ENCODE data around the gene BGLAP.

The BGLAP gene

DNA sequence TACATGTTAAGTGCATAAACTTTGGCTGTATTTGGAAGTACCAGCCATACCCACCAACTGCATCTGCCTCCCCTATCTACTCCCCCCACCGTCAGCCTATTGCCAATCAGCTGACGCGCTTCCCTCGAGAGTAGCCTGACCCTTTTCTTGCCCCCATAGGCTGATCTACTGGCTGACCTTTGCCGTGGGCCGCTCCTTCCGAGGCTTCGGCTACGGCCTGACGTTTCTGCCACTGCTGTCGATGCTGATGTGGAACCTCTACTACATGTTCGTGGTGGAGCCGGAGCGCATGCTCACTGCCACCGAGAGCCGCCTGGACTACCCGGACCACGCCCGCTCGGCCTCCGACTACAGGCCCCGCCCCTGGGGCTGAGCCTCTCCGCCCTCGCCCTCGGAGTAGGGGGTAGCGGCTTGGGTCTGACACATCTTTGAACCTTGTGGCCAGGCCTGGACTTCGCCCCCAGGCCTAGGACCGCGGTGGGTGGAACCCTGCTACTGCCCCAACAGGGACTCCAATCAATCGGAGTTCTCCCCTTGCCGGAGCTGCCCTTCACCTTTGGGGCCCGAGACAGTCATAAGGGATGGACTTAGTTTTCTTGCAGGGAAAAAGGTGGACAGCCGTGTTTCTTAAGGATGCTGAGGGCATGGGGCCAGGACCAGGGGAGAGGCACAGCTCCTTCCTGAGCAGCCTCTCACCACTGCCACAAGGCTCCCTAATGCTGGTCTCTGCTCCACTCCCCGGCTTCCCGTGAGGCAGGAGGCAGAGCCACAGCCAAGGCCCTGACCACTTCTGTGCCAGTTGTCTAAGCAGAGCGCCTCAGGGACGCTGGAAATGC lies 49.5 kb downstream of the BGLAP start (continued):
- no peak for TF ChIP-seq ZNF18 (tag by site-specific recombination; IDR thresholded peaks at IDR 0.05)
- TF ChIP-seq KLF16 (tag by site-specific recombination; IDR thresholded peaks at IDR 0.05): no peak
- no peak for TF ChIP-seq ZNF16 (tag by site-specific recombination; IDR thresholded peaks at IDR 0.05; ENCODE audit: low read depth)
- TF ChIP-seq GLIS2 (tag by site-specific recombination; IDR thresholded peaks at IDR 0.05): peak; percentile 29; the same call in 1 of the 2 replicates
- TF ChIP-seq ZNF600 (tag by site-specific recombination; IDR thresholded peaks at IDR 0.05): peak; percentile 80
- TF ChIP-seq, protein P1, sequence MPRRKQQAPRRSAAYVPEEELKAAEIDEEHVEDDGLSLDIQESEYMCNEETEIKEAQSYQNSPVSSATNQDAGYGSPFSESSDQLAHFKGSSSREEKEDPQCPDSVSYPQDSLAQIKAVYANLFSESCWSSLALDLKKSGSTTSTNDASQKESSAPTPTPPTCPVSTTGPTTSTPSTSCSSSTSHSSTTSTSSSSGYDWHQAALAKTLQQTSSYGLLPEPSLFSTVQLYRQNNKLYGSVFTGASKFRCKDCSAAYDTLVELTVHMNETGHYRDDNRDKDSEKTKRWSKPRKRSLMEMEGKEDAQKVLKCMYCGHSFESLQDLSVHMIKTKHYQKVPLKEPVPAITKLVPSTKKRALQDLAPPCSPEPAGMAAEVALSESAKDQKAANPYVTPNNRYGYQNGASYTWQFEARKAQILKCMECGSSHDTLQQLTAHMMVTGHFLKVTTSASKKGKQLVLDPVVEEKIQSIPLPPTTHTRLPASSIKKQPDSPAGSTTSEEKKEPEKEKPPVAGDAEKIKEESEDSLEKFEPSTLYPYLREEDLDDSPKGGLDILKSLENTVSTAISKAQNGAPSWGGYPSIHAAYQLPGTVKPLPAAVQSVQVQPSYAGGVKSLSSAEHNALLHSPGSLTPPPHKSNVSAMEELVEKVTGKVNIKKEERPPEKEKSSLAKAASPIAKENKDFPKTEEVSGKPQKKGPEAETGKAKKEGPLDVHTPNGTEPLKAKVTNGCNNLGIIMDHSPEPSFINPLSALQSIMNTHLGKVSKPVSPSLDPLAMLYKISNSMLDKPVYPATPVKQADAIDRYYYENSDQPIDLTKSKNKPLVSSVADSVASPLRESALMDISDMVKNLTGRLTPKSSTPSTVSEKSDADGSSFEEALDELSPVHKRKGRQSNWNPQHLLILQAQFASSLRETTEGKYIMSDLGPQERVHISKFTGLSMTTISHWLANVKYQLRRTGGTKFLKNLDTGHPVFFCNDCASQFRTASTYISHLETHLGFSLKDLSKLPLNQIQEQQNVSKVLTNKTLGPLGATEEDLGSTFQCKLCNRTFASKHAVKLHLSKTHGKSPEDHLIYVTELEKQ (tag by site-specific recombination; IDR thresholded peaks at IDR 0.05; ENCODE audit: borderline replicate concordance): no peak
- peak; percentile 48 for TF ChIP-seq ZNF335 (tag by site-specific recombination; conservative IDR thresholded peaks at IDR 0.05)
- TF ChIP-seq ZNF623 (tag by site-specific recombination; IDR thresholded peaks at IDR 0.05): no peak
- TF ChIP-seq ZNF169 (tag by site-specific recombination; IDR thresholded peaks at IDR 0.05): no peak
- no peak for TF ChIP-seq ZNF449 (tag by site-specific recombination; IDR thresholded peaks at IDR 0.05)
- no peak for TF ChIP-seq ZNF654 (tag by site-specific recombination; IDR thresholded peaks at IDR 0.05; ENCODE audit: low read depth)
- TF ChIP-seq, protein P2, sequence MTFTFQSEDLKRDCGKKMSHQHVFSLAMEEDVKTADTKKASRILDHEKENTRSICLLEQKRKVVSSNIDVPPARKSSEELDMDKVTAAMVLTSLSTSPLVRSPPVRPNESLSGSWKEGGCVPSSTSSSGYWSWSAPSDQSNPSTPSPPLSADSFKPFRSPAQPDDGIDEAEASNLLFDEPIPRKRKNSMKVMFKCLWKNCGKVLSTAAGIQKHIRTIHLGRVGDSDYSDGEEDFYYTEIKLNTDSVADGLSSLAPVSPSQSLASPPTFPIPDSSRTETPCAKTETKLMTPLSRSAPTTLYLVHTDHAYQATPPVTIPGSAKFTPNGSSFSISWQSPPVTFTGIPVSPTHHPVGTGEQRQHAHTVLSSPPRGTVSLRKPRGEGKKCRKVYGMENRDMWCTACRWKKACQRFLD (tag by site-specific recombination; IDR thresholded peaks at IDR 0.05): no peak
- no peak for TF ChIP-seq ZNF311 (tag by site-specific recombination; IDR thresholded peaks at IDR 0.05; ENCODE audit: borderline replicate concordance)
- TF ChIP-seq, protein P3, sequence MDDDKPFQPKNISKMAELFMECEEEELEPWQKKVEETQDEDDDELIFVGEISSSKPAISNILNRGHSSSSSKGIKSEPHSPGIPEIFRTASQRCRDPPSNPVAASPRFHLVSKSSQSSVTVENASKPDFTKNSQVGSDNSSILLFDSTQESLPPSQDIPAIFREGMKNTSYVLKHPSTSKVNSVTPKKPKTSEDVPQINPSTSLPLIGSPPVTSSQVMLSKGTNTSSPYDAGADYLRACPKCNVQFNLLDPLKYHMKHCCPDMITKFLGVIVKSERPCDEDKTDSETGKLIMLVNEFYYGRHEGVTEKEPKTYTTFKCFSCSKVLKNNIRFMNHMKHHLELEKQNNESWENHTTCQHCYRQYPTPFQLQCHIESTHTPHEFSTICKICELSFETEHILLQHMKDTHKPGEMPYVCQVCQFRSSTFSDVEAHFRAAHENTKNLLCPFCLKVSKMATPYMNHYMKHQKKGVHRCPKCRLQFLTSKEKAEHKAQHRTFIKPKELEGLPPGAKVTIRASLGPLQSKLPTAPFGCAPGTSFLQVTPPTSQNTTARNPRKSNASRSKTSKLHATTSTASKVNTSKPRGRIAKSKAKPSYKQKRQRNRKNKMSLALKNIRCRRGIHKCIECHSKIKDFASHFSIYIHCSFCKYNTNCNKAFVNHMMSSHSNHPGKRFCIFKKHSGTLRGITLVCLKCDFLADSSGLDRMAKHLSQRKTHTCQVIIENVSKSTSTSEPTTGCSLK (tag by site-specific recombination; IDR thresholded peaks at IDR 0.05): no peak
- no peak for TF ChIP-seq ZNF585B (tag by site-specific recombination; IDR thresholded peaks at IDR 0.05)
- TF ChIP-seq FEZF1 (tag by site-specific recombination; IDR thresholded peaks at IDR 0.05): no peak
- TF ChIP-seq ZNF830 (tag by site-specific recombination; IDR thresholded peaks at IDR 0.05; ENCODE audit: low read depth): no peak
- no peak for TF ChIP-seq ZBTB48 (tag by site-specific recombination; IDR thresholded peaks at IDR 0.05)
- TF ChIP-seq, protein P4, sequence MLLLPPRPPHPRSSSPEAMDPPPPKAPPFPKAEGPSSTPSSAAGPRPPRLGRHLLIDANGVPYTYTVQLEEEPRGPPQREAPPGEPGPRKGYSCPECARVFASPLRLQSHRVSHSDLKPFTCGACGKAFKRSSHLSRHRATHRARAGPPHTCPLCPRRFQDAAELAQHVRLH (tag by site-specific recombination; IDR thresholded peaks at IDR 0.05): no peak
- TF ChIP-seq SP2 (tag by site-specific recombination; IDR thresholded peaks at IDR 0.05): peak; percentile 63
- TF ChIP-seq ZSCAN30 (tag by site-specific recombination; IDR thresholded peaks at IDR 0.05): no peak
- TF ChIP-seq REPIN1 (tag by site-specific recombination; IDR thresholded peaks at IDR 0.05; ENCODE audit: low read depth): no peak
- TF ChIP-seq ZNF624 (tag by site-specific recombination; IDR thresholded peaks at IDR 0.05): no peak
- 0 out of 2 replicates have a peak, but pooled peaks have one; percentile 17 for TF ChIP-seq ZFHX2 (tag by site-specific recombination; conservative IDR thresholded peaks at IDR 0.05)
- 0 out of 2 replicates have a peak, but pooled peaks have one; percentile 54 for TF ChIP-seq TRIM28 (IDR thresholded peaks at IDR 0.05; ENCODE audit: borderline replicate concordance, low read length)
- TF ChIP-seq ZNF350 (tag by site-specific recombination; IDR thresholded peaks at IDR 0.05): no peak
- peak; percentile 14; the same call in 1 of the 2 replicates for TF ChIP-seq KLF8 (tag by site-specific recombination; IDR thresholded peaks at IDR 0.05)
- peak; percentile 37; the same call in 1 of the 2 replicates for TF ChIP-seq SP3 (tag by site-specific recombination; IDR thresholded peaks at IDR 0.05)
- no peak for TF ChIP-seq ZNF266 (tag by site-specific recombination; IDR thresholded peaks at IDR 0.05; ENCODE audit: low read depth)
- TF ChIP-seq ZNF629 (tag by site-specific recombination; IDR thresholded peaks at IDR 0.05): no peak

All from HEK293 (cell line).